AG09309 (cell line): ENCODE measurements around the gene PPP1R1C.

ENCODE experiments used
- DNase-seq: peaks from one replicate; pipeline ENCODE4 v3.0.0-alpha.2; 2010; ENCODE audit warnings: low read depth
- H3K4me3 ChIP-seq: 2 replicates; pipeline ENCODE4 v1.5.1; 2011; ENCODE audit warnings: mild to moderate bottlenecking, low read depth, low read length, moderate library complexity; ENCODE audit not compliant: control insufficient read depth
- CTCF ChIP-seq: IDR thresholded peaks from 2 replicates; pipeline ENCODE4 v1.5.1; 2011; ENCODE audit warnings: mild to moderate bottlenecking, low read depth, low read length, inconsistent platforms; ENCODE audit not compliant: insufficient read depth, control insufficient read depth; ENCODE audit errors: missing control alignments

PPP1R1C gene

GRCh38 chr2:182062329-182062972 lies 76.8 kb downstream of the PPP1R1C start:
- TF ChIP-seq CTCF, result no peak
- H3K4me3 ChIP-seq, result no peak overlapping the region
- DNase-seq, result no peak

GRCh38 chr2:182064019-182064778 lies 78.5 kb downstream of the PPP1R1C start:
- no peak for DNase-seq
- H3K4me3 ChIP-seq, result no peak overlapping the region
- no peak for TF ChIP-seq CTCF

GRCh38 chr2:182066400-182067087 lies 80.9 kb downstream of the PPP1R1C start:
- no peak for TF ChIP-seq CTCF
- peak; percentile 98 for DNase-seq

GRCh38 chr2:182067393-182067792 lies 81.7 kb downstream of the PPP1R1C start:
- no peak for TF ChIP-seq CTCF

More at GRCh38 chr2:182066400-182067087, 80.9 kb downstream of the PPP1R1C start:
- no peak overlapping the region for H3K4me3 ChIP-seq

GRCh38 chr2:182068811-182069210 lies 83.2 kb downstream of the PPP1R1C start:
- no peak for DNase-seq
- no peak for TF ChIP-seq CTCF
- no peak overlapping the region for H3K4me3 ChIP-seq

More at GRCh38 chr2:182067393-182067792, 81.7 kb downstream of the PPP1R1C start:
- DNase-seq, result no peak
- no peak overlapping the region for H3K4me3 ChIP-seq

- no peak for TF ChIP-seq CTCF
- no peak for DNase-seq
Observed at GRCh38 chr2:182069416-182069815, 83.8 kb downstream of the PPP1R1C start.

More at GRCh38 chr2:182069416-182069815, 83.8 kb downstream of the PPP1R1C start:
- no peak overlapping the region for H3K4me3 ChIP-seq
